ENCODE results near the gene S100P.

DNA sequence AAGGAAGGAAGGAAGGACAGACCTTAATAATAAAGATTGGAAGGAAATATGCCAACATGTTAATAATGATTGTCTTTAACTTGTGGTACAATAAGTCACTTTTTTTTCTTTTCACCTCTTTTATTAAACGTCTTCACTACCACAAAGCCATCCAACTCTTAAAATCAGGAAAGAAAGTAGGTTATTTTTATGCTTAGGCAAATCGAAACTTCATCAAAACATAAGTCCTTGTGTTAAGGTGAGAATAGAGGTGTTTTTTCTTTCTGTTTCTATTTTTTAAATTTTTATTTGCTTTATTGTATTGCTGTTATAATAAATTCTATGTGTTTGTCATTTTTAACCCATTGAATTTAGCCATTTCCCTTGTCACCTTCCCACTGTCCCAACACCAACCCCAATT, 48.8 kb downstream of the S100P start:
- TF ChIP-seq MYC (IDR thresholded peaks at IDR 0.05; ENCODE audit: borderline replicate concordance, low read length): no peak
- TF ChIP-seq MAFK (IDR thresholded peaks at IDR 0.05; ENCODE audit: partially characterized antibody): no peak
- TF ChIP-seq POLR2A (IDR thresholded peaks at IDR 0.05; ENCODE audit: low read length): no peak
- TF ChIP-seq, protein P1, sequence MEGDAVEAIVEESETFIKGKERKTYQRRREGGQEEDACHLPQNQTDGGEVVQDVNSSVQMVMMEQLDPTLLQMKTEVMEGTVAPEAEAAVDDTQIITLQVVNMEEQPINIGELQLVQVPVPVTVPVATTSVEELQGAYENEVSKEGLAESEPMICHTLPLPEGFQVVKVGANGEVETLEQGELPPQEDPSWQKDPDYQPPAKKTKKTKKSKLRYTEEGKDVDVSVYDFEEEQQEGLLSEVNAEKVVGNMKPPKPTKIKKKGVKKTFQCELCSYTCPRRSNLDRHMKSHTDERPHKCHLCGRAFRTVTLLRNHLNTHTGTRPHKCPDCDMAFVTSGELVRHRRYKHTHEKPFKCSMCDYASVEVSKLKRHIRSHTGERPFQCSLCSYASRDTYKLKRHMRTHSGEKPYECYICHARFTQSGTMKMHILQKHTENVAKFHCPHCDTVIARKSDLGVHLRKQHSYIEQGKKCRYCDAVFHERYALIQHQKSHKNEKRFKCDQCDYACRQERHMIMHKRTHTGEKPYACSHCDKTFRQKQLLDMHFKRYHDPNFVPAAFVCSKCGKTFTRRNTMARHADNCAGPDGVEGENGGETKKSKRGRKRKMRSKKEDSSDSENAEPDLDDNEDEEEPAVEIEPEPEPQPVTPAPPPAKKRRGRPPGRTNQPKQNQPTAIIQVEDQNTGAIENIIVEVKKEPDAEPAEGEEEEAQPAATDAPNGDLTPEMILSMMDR (IDR thresholded peaks at IDR 0.05): no peak

Measured in A549 (cell line).